GM06990 (cell line): ENCODE measurements around the gene ADAMTSL2.

Experiments used
- DNase-seq: peaks from one replicate; pipeline ENCODE4 v3.0.0-alpha.2; 2011; ENCODE audit not compliant: insufficient read length; ENCODE audit errors: extremely low read depth
- H3K27me3 ChIP-seq: replicated peaks from 2 replicates; pipeline ENCODE4 v1.6.0; 2011; ENCODE audit warnings: low read length; ENCODE audit not compliant: control insufficient read depth, insufficient read depth
- H3K36me3 ChIP-seq: 2 replicates; pipeline ENCODE4 v1.5.1; 2011; ENCODE audit warnings: low read length; ENCODE audit not compliant: control insufficient read depth, insufficient read depth
- H3K4me3 ChIP-seq: replicated peaks from 2 replicates; pipeline ENCODE4 v1.5.1; 2011; ENCODE audit warnings: low read depth, mild to moderate bottlenecking, control low read depth, low read length
- CTCF ChIP-seq: IDR thresholded peaks from 2 replicates; pipeline ENCODE4 v1.5.1; 2011; ENCODE audit warnings: low read length, control low read depth, mild to moderate bottlenecking, inconsistent platforms; ENCODE audit not compliant: insufficient read depth, poor library complexity, severe bottlenecking

The ADAMTSL2 gene

GRCh38 chr9:133616643-133617405, 82.3 kb downstream of the ADAMTSL2 start:
- no peak overlapping the region for H3K4me3 ChIP-seq
- no peaks in the 10 kb centered on the region; the same call in 1 of the 2 replicates for H3K27me3 ChIP-seq
- TF ChIP-seq CTCF, result no peak
- no peaks in the 10 kb centered on the region for H3K36me3 ChIP-seq
- DNase-seq, result no peak

GRCh38 chr9:133618726-133619125, 84.2 kb downstream of the ADAMTSL2 start:
- Histone ChIP-seq H3K27me3 (no peaks in the 10 kb centered on the region; the same call in 1 of the 2 replicates), H3K36me3 (no peaks in the 10 kb centered on the region), H3K4me3 (no peak overlapping the region)
- DNase-seq, result no peak
- no peak for TF ChIP-seq CTCF

DNA sequence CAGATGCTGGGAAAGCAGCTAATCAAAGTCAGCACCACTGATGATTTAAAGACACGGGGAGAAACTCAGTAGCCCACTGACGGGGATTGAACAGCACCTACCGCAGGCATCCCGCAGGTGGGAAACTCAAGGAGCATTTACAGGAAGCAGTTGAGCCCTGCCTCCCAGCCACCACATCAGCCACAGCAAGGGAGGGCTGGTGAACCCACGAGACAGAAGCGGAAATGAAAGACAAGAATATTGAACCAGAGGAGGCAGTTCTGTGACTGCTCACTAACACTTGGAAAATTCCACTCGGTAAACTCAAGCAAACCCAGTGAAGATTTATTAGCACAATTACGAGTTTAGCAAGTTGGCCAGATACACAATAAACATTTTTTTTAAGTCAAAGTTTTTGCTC, 85.3 kb downstream of the ADAMTSL2 start:
- DNase-seq, result no peak
- H3K4me3 ChIP-seq, result no peak overlapping the region
- H3K27me3 ChIP-seq, result no peaks in the 10 kb centered on the region; the same call in 1 of the 2 replicates
- no peak for TF ChIP-seq CTCF
- H3K36me3 ChIP-seq, result no peaks in the 10 kb centered on the region

DNA sequence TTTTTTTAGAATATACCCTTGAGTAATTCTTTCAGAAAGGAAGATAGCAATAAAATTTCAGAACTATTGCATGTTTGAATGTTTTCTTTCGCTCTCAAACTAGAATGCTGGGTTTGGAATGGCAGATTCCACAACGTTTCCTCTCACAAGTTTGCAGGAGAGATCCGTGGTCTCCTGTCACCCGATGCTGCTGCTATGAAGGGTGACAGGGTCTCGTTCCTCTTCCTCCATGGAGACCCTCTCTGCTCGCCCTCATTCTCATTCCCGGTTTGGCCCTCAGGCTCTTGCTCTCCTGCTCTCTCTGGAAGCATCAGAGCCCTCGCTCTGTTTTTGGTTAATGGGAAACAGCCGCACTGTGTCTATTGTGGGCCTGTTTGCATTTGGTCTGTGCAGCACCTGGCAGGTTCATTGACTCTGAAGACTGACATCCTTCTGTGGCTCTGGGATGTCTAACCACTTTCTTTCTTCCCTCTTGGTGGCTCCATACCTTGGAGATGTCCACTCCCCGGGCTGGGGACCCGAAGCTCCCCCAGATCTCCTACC, 87.3 kb downstream of the ADAMTSL2 start:
- Histone ChIP-seq H3K4me3 (no peak overlapping the region), H3K27me3 (no peaks in the 10 kb centered on the region; the same call in 1 of the 2 replicates), H3K36me3 (no peaks in the 10 kb centered on the region)
- no peak for TF ChIP-seq CTCF
- DNase-seq, result no peak

GRCh38 chr9:133622555-133622954, 88.1 kb downstream of the ADAMTSL2 start:
- DNase-seq, result no peak
- H3K4me3 ChIP-seq, result no peak overlapping the region
- H3K36me3 ChIP-seq, result no peaks in the 10 kb centered on the region
- no peaks in the 10 kb centered on the region; the same call in 1 of the 2 replicates for H3K27me3 ChIP-seq
- TF ChIP-seq CTCF, result no peak
